Stimulated activated CD8-positive, alpha-beta memory T cell treated with anti-CD3 and anti-CD28 coated beads, Interleukin-7, amount 100 ng/mL, for 4 hours (primary cell): Measurements from ENCODE around the gene MCTP1.
"Not testable (repeated sequence)": the region's sequence is repeated elsewhere in the genome, so short reads cannot be mapped to it uniquely, and the experiment has no call there.

Experiments
- DNase-seq, 2 donors: peaks; one replicate each; pipeline ENCODE4 v3.0.0-alpha.2; 2020; ENCODE audit warnings: low read depth in 2 of 2

MCTP1 gene

GRCh38 chr5:95252801-95253200, 32.1 kb downstream of the MCTP1 start:
- DNase-seq = no peak

GRCh38 chr5:95251185-95251584, 33.7 kb downstream of the MCTP1 start:
- DNase-seq = no peak

GRCh38 chr5:95244479-95244878, 40.4 kb downstream of the MCTP1 start:
- no peak for DNase-seq

- DNase-seq = no peak
Observed at GRCh38 chr5:95241635-95242034, 43.3 kb downstream of the MCTP1 start.

- DNase-seq = no peak
Observed at GRCh38 chr5:95241161-95241560, 43.7 kb downstream of the MCTP1 start.

GRCh38 chr5:95238560-95239325, 46.2 kb downstream of the MCTP1 start:
- DNase-seq = no peak

- DNase-seq = no peak
Observed at GRCh38 chr5:95237324-95237723, 47.6 kb downstream of the MCTP1 start.

- no peak for DNase-seq
Observed at GRCh38 chr5:95235439-95235982, 49.4 kb downstream of the MCTP1 start.

- no peak for DNase-seq
Observed at GRCh38 chr5:95229646-95230045, 55.2 kb downstream of the MCTP1 start.

- no peak for DNase-seq
Observed at GRCh38 chr5:95224701-95225459, 60.0 kb downstream of the MCTP1 start.

- no peak for DNase-seq
Observed at GRCh38 chr5:95223566-95224258, 61.2 kb downstream of the MCTP1 start.

GRCh38 chr5:95222836-95223235, 62.1 kb downstream of the MCTP1 start:
- no peak for DNase-seq

- no peak for DNase-seq
Observed at GRCh38 chr5:95221234-95221633, 63.7 kb downstream of the MCTP1 start.

GRCh38 chr5:95220381-95220780, 64.5 kb downstream of the MCTP1 start:
- no peak for DNase-seq

- no peak for DNase-seq
Observed at GRCh38 chr5:95219411-95219810, 65.5 kb downstream of the MCTP1 start.

GRCh38 chr5:95217881-95218280, 67.0 kb downstream of the MCTP1 start:
- DNase-seq = no peak

GRCh38 chr5:95217351-95217750, 67.5 kb downstream of the MCTP1 start:
- no peak for DNase-seq

- no peak for DNase-seq
Observed at GRCh38 chr5:95216136-95216955, 68.5 kb downstream of the MCTP1 start.

- DNase-seq = not testable (repeated sequence)
Observed at GRCh38 chr5:95207811-95208210, 77.1 kb downstream of the MCTP1 start.

- no peak for DNase-seq
Observed at GRCh38 chr5:95194856-95195255, 90.0 kb downstream of the MCTP1 start.

- no peak for DNase-seq
Observed at GRCh38 chr5:95191330-95191729, 93.6 kb downstream of the MCTP1 start.
